ENCODE data around the gene CSH1.

- TF ChIP-seq CTCF (IDR thresholded peaks at IDR 0.05; ENCODE audit: low read depth, low read length, missing input control) (no peak), ATF3 (IDR thresholded peaks at IDR 0.05) (no peak)
- TF ChIP-seq, protein P1, sequence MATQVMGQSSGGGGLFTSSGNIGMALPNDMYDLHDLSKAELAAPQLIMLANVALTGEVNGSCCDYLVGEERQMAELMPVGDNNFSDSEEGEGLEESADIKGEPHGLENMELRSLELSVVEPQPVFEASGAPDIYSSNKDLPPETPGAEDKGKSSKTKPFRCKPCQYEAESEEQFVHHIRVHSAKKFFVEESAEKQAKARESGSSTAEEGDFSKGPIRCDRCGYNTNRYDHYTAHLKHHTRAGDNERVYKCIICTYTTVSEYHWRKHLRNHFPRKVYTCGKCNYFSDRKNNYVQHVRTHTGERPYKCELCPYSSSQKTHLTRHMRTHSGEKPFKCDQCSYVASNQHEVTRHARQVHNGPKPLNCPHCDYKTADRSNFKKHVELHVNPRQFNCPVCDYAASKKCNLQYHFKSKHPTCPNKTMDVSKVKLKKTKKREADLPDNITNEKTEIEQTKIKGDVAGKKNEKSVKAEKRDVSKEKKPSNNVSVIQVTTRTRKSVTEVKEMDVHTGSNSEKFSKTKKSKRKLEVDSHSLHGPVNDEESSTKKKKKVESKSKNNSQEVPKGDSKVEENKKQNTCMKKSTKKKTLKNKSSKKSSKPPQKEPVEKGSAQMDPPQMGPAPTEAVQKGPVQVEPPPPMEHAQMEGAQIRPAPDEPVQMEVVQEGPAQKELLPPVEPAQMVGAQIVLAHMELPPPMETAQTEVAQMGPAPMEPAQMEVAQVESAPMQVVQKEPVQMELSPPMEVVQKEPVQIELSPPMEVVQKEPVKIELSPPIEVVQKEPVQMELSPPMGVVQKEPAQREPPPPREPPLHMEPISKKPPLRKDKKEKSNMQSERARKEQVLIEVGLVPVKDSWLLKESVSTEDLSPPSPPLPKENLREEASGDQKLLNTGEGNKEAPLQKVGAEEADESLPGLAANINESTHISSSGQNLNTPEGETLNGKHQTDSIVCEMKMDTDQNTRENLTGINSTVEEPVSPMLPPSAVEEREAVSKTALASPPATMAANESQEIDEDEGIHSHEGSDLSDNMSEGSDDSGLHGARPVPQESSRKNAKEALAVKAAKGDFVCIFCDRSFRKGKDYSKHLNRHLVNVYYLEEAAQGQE (IDR thresholded peaks at IDR 0.05): no peak
These were observed 44.8 kb upstream of the CSH1 start for GRCh38 chr17:63941162-63941561.

Measured in liver (tissue), 3 donors.